ENCODE data around the gene PKP4.
"Not testable (repeated sequence)": the region's sequence is repeated elsewhere in the genome, so short reads cannot be mapped to it uniquely, and the experiment has no call there.

Gene PKP4

DNA sequence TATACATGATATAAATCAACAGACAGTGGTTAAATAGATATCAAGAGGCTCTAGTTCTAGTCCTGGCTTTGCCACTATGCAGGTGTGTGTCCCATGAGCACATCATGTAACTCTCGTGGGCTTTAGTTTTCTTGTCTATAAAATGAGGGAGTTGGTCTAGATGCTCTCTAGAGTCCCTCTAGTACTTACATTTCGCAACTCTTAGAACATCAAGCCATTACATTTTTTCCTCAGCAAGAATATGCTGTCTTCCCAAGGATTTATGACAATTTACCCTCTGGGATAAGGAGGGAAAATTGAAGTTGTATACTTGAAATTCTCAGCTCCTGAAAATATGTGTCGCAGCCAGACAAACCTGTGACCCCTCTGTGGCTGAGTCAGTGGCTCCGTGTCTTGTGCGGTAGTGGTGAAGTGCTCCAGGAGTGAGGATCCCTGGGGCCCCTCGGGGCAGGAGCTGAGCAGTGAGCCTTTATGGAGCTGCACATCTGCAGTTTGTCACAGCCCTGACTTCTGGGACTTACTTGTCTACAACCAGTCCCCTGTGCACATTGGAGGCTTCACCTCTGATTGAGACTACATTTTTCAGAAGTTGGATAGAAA is 6.8 kb downstream of the PKP4 start:
- no peak for DNase-seq

DNA sequence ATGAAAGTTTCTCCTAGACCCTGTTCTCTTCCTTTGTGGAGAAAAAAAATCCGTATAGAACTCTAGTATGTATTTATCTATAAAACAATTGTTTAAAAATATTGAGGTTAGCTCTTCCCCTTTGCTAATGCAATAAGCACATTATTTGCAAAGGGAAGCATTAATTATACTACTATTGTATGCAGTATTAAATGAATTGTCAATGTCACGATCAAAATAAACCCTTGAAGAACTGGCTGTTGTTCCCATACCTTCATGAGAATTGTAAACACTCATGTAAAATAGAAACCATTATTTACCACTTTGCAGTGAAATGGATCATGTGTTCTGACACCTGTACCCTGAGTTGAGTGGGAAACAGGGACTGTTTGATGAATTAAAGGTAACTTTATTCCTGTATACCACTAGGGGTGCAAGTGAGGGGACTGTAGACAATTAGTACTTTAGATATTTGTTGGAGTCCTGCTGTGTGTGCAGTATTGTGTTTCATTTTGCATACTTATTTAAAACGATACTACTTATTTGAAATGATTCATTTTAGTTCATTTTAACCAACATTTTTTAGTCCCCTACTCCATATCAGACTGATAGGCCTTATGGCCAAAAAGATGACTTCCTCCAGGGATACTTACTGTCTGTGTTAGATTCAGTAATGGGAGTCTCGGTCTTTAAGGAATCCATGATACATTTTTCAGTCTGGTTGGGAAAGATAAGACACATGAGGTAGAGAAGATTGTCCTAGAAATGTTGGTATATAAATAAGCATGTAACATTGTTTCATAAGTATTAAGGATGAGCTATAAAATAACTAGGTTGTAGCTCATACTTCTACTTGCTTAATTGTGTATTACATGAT is 7.9 kb downstream of the PKP4 start:
- DNase-seq: no peak

DNA sequence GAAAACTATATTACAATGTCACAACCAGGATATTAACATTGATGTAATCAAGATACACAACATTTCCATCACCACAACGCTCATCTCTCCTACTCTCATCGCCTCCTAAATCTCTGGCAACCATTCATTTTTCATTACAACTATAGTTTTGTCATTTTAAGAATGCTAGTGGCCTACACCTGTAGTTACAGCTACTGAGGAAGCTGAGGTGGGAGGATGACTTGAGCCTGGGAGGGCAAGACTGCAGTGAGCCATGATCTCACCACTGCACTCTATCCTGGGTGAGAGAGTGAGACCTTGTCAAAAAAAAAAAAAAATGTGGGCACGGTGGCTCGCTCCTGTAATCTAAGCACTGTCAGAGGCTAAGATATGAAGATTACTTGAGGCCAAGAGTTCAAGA is 10.5 kb downstream of the PKP4 start:
- no peak for DNase-seq

DNA sequence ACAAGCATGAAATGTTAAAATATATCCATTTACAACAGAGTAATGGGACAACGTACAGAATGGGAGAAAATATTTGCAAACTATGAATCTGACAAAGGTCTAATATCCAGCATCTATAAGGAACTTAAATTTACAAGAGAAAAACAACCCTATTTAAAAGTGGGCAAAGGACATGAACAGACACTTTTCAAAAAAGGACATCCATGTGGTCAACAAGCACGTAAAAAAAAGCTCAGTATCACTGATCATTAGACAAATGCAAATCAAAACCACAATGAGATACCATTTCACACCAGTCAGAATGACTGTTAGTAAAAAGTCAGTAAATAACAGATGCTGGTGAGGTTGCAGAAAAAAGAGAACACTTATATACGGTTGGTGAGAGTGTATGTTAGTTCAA is 16.1 kb downstream of the PKP4 start:
- DNase-seq: not testable (repeated sequence)

DNA sequence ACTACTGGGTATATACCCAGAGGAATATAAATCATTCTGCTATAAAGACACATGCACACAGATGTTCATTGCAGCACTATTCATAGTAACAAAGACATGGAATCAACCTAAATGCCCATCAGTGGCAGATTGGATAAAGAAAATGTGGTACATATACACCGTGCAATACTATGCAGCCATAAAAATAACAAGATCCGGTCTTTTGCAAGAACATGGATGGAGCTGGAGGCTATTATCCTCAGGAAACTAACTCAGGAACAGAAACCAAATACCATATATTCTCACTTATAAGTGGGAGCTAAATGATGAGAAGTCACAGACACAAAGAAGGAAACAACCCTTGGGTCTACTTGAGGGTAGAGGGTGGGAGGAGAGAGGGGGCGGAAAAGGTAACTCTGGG is 16.5 kb downstream of the PKP4 start:
- DNase-seq: not testable (repeated sequence)

DNA sequence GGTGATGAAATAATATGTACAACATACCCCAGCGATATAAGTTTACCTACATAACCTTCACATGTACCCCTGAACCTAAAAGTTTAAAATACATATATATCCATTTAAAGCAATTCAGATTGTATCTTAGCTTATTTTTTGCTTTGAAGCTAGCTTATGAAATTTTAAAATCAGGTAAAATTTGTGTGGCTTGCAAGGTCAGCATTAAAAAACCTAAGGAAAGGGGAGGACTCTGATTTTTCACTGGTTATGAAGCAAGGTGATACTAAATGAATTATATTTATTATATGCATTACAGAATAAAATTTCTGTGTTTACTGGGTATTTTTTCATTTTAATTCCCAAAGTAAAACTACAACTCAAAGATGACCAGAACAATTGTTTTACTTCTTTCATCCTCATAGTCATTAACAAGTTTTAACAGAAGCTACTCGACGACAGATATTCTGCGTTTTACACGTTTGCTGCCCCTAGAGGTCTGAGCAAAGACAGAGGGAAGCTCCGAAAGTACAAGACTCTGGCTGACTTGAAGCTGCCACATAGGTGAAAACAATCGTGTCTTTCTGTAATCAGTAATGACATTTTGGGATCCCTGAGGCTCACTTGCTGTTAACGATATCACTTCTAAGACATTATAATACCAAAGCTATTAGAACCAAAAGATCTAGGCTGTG is 17.1 kb downstream of the PKP4 start:
- DNase-seq: no peak

DNA sequence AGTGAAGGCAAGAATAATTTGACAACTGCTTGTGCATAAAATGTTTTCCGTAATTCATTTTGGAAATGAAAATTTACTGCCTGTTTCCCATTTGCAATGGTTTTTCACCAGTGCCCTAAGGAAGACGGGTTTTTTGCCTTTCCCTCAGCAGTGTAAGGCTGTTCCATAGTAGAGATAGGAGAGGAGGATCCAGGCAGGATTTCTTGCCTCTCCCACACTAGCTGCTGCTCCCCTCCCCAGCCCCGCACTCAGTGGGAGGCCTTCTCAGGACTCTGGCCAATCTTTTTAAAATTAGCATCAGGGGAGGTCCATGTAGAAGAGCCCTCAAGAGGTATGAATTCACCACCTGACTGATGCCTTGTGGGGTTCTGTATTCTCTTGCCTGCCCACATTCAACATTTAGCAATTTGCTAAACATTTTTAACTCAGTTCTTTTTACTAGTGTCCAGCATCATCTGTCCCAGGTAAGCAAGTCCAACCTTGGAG is 17.8 kb downstream of the PKP4 start:
- DNase-seq: not testable (repeated sequence)

DNA sequence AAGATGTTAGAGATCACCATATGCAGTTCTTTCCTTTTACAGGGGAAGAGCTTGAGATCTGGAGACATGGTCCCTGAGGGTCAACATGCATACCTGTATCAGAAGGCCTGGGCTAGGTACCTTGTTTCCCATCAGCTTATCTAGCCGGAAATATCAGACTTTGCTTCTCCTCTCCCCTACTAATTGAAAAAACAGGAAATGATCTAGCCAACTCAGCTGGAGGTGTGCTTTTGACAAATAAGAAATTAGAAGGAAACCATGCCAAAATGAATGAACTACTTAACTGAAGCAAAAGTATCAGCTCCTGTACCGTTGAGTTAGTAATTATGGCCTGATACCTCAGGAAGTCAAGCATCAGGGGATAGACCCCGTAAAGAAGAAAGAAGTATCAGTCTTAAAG is 20.4 kb downstream of the PKP4 start:
- no peak for DNase-seq

DNA sequence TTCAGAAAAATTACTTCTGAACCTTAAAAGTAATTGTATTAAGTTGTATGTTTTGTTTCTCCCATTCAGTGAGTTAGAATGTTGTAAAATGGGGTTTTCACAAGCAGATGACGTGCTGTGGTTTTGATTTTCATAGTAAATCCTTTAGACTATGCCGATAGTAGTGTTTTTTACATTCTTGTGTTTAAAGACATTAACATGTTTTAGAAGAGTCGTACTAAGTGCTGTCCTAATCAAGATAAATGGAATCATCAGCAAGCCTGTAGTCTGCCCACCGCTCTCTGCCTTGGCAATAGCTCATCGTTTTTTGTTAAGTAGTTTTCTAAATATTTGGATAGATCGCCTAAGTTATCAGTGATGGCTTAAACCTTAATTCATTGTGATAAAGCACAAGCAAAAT is 21.5 kb downstream of the PKP4 start:
- DNase-seq: no peak

DNA sequence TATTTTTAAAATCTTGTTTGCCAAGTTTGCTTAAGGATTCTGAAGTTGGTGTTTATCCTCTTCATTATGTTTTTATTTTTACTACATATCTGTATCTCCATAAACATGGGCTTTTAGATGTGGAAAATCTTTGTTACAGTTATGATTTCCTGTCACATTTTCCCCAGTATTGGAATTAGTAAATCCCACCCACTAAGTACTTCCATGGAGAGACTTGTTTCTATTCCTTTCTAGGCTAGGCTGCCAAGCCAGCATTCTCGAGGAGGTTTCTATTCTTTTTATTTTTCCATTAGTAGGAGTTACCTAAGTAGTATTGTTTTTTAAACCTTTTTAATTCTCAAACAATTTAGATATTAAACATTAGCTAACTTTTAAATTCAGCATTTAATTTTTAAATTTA is 22.1 kb downstream of the PKP4 start:
- no peak for DNase-seq

DNA sequence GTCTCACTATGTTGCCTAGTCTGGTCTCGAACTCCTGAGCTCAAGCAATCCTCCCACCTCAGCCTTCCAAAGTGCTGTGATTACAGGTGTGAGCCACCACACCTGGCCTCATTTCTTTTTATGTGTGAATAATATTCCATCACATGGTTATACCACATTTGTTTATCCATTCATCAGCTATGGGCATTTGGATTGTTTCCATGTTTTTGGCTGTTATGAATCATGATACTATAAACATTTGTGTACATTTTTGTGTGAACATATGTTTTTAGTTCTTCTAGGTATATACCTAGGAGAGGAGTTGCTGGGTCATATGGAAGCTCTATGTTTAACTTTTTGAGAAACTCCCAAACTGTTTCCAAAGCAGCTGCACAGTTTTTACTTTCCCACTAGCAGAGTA is 24.4 kb downstream of the PKP4 start:
- DNase-seq: no peak

DNA sequence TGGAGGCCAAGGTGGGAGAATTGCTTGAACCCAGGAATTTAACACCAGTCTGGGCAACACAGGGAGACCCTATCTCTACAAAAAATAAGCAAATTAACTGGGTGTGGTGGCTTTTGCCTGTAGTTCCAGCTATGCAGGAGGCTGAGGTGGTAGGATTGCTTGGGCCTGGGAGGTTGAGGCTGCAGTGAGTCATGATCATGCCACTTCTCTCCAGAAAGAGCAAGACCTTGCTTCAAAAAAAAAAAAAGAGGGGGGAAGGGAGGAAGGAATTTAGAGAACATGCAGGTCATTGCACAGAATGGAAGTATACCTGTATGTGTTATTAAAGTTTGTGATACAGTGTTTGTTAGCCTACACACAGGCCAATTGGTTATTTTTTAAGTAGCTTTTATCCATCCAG is 25.8 kb downstream of the PKP4 start:
- DNase-seq: no peak

DNA sequence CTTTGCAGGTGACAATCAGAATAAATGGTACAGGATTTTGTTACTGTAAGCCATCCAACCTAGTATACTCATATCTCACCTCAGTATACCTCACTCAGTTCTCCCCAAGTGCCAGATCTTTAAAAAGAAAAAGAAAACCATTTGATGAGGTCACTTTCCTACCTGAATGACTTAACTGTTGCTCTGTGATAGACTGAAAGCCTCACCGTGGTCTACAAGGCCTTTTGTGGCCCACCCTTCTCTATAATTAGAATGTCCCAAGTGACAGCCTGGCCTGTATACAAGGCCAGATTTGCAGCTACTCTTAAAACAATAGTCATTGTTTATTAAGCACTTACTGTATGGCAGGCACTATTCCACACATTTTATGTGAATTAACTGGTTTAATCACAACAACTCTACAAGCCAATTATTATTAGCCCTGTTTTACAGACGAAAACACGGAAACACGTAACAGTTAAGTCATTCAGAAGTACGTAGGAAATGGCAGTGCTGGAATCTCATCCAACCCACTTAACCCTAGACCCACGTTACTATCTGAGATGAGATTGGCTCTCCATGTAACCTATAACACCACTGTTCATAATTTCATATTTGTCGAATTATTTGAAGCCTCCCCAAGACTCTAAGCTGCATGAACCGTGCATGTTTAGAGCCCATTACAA is 28.3 kb downstream of the PKP4 start:
- DNase-seq: no peak

DNA sequence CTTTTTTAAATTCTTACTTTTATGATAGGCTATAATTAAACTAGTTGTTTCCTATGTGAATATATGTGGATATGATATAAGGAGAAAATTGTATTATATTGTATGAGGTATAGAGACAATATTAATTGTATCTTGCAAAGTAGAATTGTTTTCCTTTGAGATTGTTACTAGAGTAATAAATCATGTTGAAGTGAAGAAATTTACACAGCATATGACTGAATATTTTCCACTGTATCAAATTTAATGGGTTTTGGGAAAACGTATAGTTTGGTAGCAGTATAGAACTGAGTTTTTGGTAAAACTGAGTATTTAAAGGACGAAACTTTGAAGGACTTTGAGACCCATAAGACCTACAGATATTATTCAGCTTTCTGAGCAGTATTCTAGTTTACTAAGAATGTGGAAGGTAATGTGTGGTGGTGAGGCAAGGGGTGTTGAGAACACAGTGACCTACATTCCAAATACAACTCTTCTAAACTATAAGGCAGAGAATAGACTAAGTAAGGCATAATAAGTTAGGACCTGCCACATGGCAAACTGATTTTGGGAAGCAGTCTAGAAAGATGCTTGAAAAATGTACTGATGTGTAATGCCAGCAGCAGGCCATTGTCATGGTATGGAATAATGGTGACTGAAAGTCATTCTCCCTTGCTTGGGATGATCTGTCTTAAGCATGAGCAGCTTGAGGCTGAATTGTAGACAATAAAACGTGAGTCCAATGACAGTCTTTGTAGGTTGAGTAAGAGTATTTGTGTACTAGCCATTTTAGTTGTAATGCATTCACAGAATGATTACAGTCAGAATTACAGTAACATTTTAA is 29.6 kb downstream of the PKP4 start:
- no peak for DNase-seq

DNA sequence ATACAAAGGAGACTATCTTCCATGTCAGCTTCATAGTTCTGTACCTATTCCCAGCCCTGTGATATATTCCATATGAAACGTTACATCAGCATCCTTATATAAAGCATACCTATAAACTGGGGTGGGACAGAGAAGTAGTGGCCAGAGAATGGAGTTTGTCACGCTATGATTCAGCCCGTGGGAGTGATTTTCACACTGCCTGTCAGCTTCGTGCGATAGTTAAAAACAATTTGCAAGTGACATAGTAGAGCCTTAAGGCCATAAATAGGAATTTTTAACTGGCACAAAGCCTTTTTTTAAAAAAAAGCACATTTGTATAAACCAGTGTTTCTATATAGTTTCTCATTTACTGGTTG is 30.2 kb downstream of the PKP4 start:
- DNase-seq: no peak

DNA sequence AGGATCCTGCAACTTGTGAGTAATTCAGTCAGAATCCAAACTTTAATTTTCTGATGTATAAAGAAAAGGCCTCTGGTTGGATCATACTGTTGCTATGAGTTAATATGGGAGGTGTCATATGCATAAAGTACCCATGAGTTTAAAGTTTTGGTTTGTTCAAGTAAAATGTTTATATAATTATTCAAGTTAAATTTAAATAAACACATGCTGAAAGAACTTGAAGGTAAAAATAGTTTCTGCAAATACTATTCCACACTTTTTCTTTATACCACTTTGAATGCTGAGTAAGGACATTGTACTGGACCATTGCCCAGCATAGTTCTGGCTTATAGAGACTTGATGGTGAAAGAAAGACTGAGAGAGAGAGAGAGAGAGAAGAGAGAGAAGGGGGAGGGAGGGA is 30.7 kb downstream of the PKP4 start:
- no peak for DNase-seq

DNA sequence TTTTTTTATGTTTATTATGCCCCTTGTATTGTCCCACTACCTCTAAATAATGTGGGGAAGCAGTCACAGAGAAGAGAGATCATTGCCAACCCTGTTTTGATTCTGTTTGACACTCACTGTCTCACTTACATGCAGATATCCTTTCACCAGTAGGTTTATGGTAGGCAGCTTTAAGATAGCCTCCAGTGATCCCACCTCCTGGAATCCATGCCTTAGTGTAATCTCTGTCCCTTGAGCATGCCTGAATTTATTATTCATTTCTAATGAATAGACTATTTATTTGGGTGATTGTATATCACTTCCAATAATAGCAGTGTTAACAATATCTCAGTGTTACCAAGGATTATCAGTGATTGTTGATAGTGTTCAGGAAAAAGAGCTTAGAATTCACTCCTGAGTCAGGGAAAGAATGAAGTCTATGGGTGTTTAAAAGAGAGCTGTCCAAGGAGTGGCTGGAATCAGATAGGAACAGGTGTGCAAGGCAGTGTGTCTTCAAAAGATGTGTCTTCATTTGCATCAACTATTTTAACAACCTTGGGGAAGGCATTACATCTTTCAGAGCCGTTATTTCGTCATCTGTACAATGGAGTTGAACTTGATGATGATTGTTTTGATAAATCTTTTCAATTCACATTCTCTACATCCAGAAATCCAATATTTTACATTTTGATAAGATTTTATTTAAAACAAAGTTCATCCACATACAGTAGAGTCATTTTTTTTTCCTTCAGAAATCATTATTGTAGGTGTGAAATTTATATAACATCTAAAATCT is 31.9 kb downstream of the PKP4 start:
- no peak for DNase-seq

DNA sequence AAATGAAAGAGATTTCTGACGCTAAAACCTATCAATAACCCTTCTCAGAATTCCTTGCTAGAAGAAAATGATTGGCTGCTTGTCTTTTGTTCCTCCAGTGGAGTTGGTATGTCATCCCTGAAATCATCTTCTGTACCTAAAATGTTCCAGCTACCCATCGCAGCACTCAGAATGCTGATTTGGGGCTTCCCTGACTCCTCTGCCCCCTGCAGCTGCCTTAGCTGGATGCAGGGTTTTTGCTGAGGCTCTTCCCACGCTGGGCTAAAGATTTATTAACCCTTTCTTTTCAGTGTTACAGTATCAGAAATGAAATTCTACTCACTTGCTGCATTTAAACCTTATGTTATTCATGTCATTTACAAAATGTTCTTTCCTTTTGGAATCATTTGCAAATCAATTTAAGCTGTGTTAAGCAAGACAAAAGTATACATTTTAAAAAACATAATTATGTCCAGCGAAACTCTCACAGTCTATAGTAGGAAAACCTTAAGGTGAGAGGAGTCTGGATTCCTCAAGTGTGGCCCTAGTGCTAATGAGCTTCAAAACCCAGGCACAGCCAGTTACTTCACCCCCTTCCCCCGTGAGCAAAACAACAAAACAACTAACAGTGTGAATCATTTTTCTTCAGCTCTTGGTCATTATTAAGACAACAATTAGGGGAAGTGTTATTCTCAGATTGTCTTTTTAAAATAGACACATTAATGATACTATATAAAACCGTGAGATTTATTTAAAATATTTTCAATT is 32.8 kb downstream of the PKP4 start:
- DNase-seq: no peak

DNA sequence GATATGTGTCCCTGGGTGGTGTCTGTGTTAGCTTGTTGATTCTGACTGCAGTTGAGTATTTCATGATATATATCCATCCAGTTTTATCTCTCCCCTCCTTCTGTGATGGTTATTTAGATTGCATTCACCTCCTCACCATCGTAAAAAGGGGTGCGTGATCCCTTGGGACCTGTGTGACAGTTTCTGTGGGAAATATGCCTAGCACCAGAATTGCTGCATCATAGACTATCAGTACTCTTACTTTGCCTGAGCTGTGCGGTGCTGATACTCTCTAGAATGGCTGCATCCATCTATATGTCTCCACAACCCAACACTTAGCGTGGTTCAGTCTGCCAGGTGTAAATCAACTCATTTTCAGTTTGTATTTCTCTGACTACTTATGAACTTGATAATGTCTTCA is 34.3 kb downstream of the PKP4 start:
- no peak for DNase-seq

DNA sequence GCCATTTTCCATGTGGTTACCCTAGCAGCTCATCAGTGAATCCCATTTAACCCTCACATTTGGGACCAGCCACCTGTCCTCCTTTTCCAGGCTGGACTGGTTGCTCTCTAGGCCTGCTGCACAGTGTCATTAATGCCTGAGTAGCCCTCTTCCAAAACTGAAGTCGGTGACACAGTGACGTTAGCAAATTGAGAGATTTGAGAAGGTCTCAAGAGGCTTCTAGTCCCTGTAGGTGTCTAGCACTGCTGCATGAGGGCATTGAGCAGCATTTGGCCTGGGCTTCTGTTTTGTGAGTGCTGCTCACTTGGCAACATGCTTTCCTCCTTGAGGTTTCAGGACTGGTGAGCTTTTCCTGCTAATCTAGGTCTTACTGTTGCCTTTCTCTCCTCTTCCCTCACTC is 36.7 kb downstream of the PKP4 start:
- no peak for DNase-seq

DNA sequence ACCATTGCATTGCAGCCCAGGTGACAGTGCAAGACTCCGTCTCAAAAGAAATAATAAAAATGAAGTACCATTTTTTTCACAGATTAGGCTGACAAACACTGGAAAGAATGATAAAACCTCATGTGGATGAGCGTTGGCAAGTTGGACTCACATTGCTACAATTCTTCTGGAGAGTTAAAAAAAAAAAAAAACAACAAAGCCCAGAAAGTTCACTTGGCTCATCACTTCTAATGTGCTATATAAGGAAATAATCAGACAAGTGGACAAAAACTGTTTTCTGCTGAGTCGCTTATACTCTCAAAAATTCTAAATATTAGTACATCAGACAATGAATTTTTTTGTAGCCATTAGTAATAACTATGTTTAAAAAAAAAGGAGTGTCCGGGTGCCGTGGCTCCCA is 38.4 kb downstream of the PKP4 start:
- DNase-seq: no peak

Data from right kidney (tissue), 1 donor.